ENCODE data around the gene SLC12A1. TPM values are rescaled to one million over a fixed set of nuclear protein-coding genes. Genes with fewer than 3 reads are reported as not detected.

The SLC12A1 gene
- total RNA-seq, 4 donors from 2014 or later: not detected

DNA sequence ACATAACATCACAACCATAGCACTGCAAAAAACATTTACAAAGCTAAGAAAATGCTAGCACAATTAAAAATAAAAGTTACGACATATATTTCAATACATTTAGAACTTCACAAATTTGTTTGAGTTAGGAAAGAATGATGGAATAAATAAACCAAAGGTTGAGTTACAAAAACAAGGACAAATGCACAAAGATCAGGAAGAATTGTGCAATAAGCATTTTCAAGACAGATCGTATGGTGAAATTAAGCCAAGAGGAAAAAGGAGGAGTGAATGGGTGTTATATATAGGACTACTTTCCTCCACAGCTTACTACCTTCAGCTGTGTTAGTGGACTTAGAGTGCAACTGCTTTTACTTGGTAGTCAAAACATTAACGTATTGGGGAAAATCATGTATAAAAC lies 20.6 kb upstream of the SLC12A1 start:
- no peak for TF ChIP-seq POLR2A (IDR thresholded peaks at IDR 0.05)
- TF ChIP-seq, protein P1, sequence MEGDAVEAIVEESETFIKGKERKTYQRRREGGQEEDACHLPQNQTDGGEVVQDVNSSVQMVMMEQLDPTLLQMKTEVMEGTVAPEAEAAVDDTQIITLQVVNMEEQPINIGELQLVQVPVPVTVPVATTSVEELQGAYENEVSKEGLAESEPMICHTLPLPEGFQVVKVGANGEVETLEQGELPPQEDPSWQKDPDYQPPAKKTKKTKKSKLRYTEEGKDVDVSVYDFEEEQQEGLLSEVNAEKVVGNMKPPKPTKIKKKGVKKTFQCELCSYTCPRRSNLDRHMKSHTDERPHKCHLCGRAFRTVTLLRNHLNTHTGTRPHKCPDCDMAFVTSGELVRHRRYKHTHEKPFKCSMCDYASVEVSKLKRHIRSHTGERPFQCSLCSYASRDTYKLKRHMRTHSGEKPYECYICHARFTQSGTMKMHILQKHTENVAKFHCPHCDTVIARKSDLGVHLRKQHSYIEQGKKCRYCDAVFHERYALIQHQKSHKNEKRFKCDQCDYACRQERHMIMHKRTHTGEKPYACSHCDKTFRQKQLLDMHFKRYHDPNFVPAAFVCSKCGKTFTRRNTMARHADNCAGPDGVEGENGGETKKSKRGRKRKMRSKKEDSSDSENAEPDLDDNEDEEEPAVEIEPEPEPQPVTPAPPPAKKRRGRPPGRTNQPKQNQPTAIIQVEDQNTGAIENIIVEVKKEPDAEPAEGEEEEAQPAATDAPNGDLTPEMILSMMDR (IDR thresholded peaks at IDR 0.05): no peak
- Histone ChIP-seq H3K27me3 (peaks cover 0 to 11% (median 0%) of the 10 kb centered on the region in 4 donors), H3K4me3 (no peak overlapping the region), H3K27ac (no peak overlapping the region), H3K9me3 (no peaks in the 10 kb centered on the region), H3K36me3 (no peaks in the 10 kb centered on the region), H3K4me1 (no peaks in the 10 kb centered on the region)
- intact Hi-C loops (cut with DNase I): no loop called here
- WGBS, 2 donors: 71 to 79% methylated on average over 3 of the region's 3 CpGs
- DNase-seq: no peak

DNA sequence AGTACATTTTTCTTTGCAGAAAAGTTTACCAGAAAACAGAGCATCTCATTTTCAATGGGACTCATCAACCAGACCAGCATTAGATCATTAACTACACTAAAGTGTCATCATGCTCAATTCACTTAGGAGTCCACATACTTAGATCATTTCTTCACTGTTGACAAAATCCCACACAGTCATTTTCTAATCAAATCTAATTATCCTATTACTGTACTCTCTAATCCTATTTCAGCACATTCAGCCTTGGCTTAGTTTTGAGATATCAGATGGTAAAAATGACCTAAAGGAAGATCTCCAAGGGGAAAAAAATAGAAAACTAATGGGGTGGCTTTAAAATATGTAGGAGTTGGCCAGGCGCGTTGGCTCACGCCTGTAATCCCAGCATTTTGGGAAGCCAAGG lies 19.8 kb upstream of the SLC12A1 start:
- TF ChIP-seq, protein P1 (IDR thresholded peaks at IDR 0.05): no peak
- no peak for TF ChIP-seq POLR2A (IDR thresholded peaks at IDR 0.05)
- no peaks in the 10 kb centered on the region for H3K9me3 ChIP-seq
- H3K4me1 ChIP-seq: no peaks in the 10 kb centered on the region
- WGBS, 2 donors: 90 to 93% methylated on average over 3 of the region's 3 CpGs
- H3K27ac ChIP-seq: no peak overlapping the region
- no peaks in the 10 kb centered on the region for H3K36me3 ChIP-seq
- peaks cover 0 to 13% (median 0%) of the 10 kb centered on the region in 4 donors for H3K27me3 ChIP-seq
- intact Hi-C loops (cut with DNase I): no loop called here
- no peak overlapping the region for H3K4me3 ChIP-seq
- no peak for DNase-seq

DNA sequence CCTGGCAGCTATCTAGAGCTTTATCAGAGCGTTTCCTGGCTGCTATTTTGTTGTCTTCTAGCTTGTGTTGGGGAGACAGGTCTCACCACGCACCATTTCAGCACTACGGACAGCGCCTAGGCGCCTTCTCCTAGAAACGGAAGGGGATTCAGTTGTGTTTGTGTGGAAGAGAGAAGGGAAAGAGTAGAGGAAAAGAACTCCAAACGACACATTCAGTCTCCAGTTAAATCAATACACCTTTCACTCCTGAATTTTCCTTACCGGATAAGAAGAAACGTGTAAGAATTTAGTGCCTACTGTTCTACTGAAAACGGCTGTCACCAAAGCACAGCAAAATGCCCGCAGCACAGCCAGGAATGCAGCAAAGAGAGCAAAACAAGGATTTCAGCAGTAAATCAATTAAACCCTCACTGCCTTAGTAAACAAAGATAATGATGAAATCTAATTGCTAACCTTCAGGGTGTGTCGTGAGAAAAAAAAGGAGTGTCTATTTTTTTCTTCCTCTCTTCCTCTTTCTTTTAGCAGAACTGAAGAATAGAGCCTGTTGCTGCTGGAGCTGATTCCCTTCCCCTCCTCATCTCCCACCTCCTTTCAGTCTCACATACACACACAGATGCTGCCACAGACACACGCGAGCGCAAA lies 15.0 kb upstream of the SLC12A1 start:
- intact Hi-C loops (cut with DNase I): no loop called here
- H3K9me3 ChIP-seq: no peaks in the 10 kb centered on the region
- no peak for TF ChIP-seq POLR2A (IDR thresholded peaks at IDR 0.05)
- TF ChIP-seq, protein P1 (IDR thresholded peaks at IDR 0.05): no peak
- 10 to 13% methylated on average over 12 to 15 of the region's 15 CpGs for WGBS, 2 donors
- DNase-seq: no peak
- H3K36me3 ChIP-seq: no peaks in the 10 kb centered on the region
- peaks cover 0 to 28% (median 0%) of the 10 kb centered on the region in 4 donors for H3K27me3 ChIP-seq
- H3K27ac ChIP-seq: no peak overlapping the region
- H3K4me3 ChIP-seq: no peak overlapping the region
- no peaks in the 10 kb centered on the region for H3K4me1 ChIP-seq

DNA sequence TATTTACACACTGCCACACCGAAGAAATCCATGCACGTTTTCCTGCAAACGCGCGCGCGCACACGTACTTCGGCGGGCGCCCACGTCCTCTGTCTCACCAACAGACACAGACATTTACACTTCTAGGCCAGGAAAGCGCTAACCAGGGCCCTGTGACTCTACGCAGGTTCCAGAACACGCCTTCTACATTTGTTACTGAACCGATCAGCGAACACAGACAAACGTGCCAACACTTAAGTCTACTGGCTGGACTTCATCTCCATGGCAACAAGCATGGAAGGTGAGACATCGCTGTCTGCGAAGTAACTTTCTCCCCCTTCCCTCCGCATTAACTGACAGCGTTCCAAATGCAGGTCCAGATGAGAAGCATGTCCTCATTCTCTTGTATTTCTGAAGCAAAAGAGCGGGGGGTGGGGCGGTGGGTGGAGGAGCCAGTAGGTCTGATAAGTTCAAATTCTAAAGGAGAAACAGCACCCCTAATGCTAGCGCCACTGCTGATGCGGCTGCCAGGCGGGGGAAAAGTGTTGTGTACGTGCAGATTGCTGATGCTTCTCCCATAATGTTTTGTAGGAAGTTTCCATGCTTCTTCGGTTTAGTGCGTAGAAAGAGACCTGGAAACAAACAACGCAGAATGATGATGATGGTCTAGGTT lies 14.4 kb upstream of the SLC12A1 start, which contains the start of gene CTXN2:
TSS of gene CTXN2 (plus strand) at position 92 of the 652 bp plus-strand sequence. CDS start 9,636 bp downstream, outside the sequence.
- DNase-seq: no peak
- TF ChIP-seq POLR2A (IDR thresholded peaks at IDR 0.05): no peak
- TF ChIP-seq, protein P1 (IDR thresholded peaks at IDR 0.05): no peak
- intact Hi-C loops (cut with DNase I): no loop called here
- no peak within 1 kb of the TSS for H3K27ac ChIP-seq
- no peaks in the 10 kb centered on the region for H3K4me1 ChIP-seq
- peaks cover 0 to 23% (median 0%) of the 10 kb centered on the region in 4 donors for H3K27me3 ChIP-seq
- no peaks in the 10 kb centered on the region for H3K36me3 ChIP-seq
- H3K9me3 ChIP-seq: no peaks in the 10 kb centered on the region
- 26% methylated on average over 28 to 30 of the region's 31 CpGs for WGBS, 2 donors
- no peak within 1 kb of the TSS for H3K4me3 ChIP-seq

DNA sequence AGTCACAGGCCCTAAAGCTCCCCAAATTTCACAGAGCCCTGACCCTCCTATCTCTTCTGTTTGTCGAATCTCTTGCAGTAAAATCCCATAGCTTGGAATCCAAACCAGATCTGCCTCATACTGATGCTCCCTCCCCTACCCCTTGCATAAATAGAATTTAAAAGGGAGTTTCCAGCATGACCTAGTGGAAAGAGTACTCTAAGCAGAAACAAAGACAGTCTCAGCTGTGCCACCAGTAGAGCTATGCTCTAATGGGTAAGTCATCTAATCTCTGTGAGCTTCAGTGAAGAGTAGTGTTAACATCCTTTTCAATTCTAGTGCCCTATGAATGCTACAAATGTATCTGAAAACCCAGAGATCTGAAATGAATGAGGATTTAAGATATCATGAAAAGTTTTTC lies 4.0 kb upstream of the SLC12A1 start:
- WGBS, 2 donors: 40 to 71% methylated on average over 1 of the region's 1 CpG
- H3K9me3 ChIP-seq: no peaks in the 10 kb centered on the region
- DNase-seq: no peak

More for the DNA sequence above, 4.0 kb upstream of the SLC12A1 start:
- Histone ChIP-seq H3K4me3 (no peak overlapping the region), H3K4me1 (no peaks in the 10 kb centered on the region), H3K27me3 (no peaks in the 10 kb centered on the region), H3K36me3 (no peaks in the 10 kb centered on the region), H3K27ac (no peak overlapping the region)
- intact Hi-C loops (cut with DNase I): no loop called here
- TF ChIP-seq, protein P1 (IDR thresholded peaks at IDR 0.05): no peak
- no peak for TF ChIP-seq POLR2A (IDR thresholded peaks at IDR 0.05)
